Measurements from ENCODE around the gene SATB1.

SATB1 gene

GRCh38 chr3:18428991-18429745 is 4.0 kb upstream of the SATB1 start:
- TF ChIP-seq CTCF (conservative IDR thresholded peaks at IDR 0.05) = no peak
- H3K27ac ChIP-seq = no peak overlapping the region

GRCh38 chr3:18428036-18428435 is 2.9 kb upstream of the SATB1 start:
- TF ChIP-seq CTCF (conservative IDR thresholded peaks at IDR 0.05) = no peak
- no peak overlapping the region for H3K27ac ChIP-seq

- H3K27ac ChIP-seq = no peak overlapping the region
- TF ChIP-seq CTCF (conservative IDR thresholded peaks at IDR 0.05) = no peak
Measured at GRCh38 chr3:18426597-18427193, 1.6 kb upstream of the SATB1 start.

- peak overlapping the region; percentile 84 for H3K27ac ChIP-seq
- TF ChIP-seq CTCF (conservative IDR thresholded peaks at IDR 0.05) = no peak
Measured at GRCh38 chr3:18425641-18426257, 610 bp upstream of the SATB1 start.

GRCh38 chr3:18424213-18424728 is 868 bp downstream of the SATB1 start:
- TF ChIP-seq CTCF (conservative IDR thresholded peaks at IDR 0.05) = no peak
- peak overlapping the region; percentile 84 for H3K27ac ChIP-seq

- H3K27ac ChIP-seq = peak overlapping the region; percentile 84; the same call in 1 of the 2 replicates
- TF ChIP-seq CTCF (conservative IDR thresholded peaks at IDR 0.05) = no peak
Measured at GRCh38 chr3:18423401-18424212, 1.5 kb downstream of the SATB1 start.

Measured in VCaP (cell line).